ENCODE measurements around the gene SPR. TPM values are rescaled to one million over a fixed set of nuclear protein-coding genes. Genes with fewer than 3 reads are reported as not detected.

Gene SPR
- total RNA-seq, 5 donors from 2014 or later (not counting 1 experiment from before 2014, with no cell fraction given): 0.35 to 0.58 (median 0.39) TPM; not detected in 2

- no peak overlapping the region for H3K4me3 Mint-ChIP-seq
- H3K9me3 ChIP-seq: no peaks in the 10 kb centered on the region
- no peaks in the 10 kb centered on the region for H3K36me3 Mint-ChIP-seq
- ATAC-seq (replicated peaks in 1 of 4) (no peak), DNase-seq (no peak)
- no peak overlapping the region for H3K27ac ChIP-seq (ENCODE audit: low read length)
- H3K4me1 ChIP-seq (ENCODE audit: control insufficient read depth in 1 of 2, extremely low read depth in 1 of 2, insufficient read depth in 2 of 2, low read length in 2 of 2): no peaks in the 10 kb centered on the region
- H3K4me3 ChIP-seq (ENCODE audit: control insufficient read depth in 1 of 2, extremely low read depth in 1 of 2, low read length in 1 of 2): no peak overlapping the region
- no peaks in the 10 kb centered on the region for H3K4me1 Mint-ChIP-seq
- WGBS (ENCODE audit: insufficient coverage): 28% methylated on average over 4 of the region's 5 CpGs
- no peaks in the 10 kb centered on the region for H3K36me3 ChIP-seq (ENCODE audit: control insufficient read depth in 2 of 2, extremely low read depth in 1 of 2, insufficient read depth in 1 of 2, low read length in 1 of 2)
- ChIA-PET CTCF (no interaction called here), POLR2A (no interaction called here)
- H3K27ac Mint-ChIP-seq: no peak overlapping the region
- peaks cover 12 to 20% of the 10 kb centered on the region in 2 donors for H3K27me3 Mint-ChIP-seq
- H3K9me3 Mint-ChIP-seq: no peaks in the 10 kb centered on the region
- peaks cover 5 to 71% of the 10 kb centered on the region in 2 experiments for H3K27me3 ChIP-seq (replicated peaks in 1 of 2; ENCODE audit: control insufficient read depth in 2 of 2, extremely low read depth in 1 of 2, insufficient read depth in 2 of 2, low read length in 1 of 2)
These were observed 45.0 kb downstream of the SPR start for GRCh38 chr2:72932045-72932740.

GRCh38 chr2:72932805-72933204, 45.6 kb downstream of the SPR start:
- Histone ChIP-seq H3K27ac (ENCODE audit: low read length) (no peak overlapping the region), H3K27me3 (replicated peaks in 1 of 2; ENCODE audit: control insufficient read depth in 2 of 2, extremely low read depth in 1 of 2, insufficient read depth in 2 of 2, low read length in 1 of 2) (peaks cover 3 to 65% of the 10 kb centered on the region in 2 experiments), H3K36me3 (ENCODE audit: control insufficient read depth in 2 of 2, extremely low read depth in 1 of 2, insufficient read depth in 1 of 2, low read length in 1 of 2) (no peaks in the 10 kb centered on the region), H3K4me1 (ENCODE audit: control insufficient read depth in 1 of 2, extremely low read depth in 1 of 2, insufficient read depth in 2 of 2, low read length in 2 of 2) (no peaks in the 10 kb centered on the region), H3K4me3 (ENCODE audit: control insufficient read depth in 1 of 2, extremely low read depth in 1 of 2, low read length in 1 of 2) (no peak overlapping the region), H3K9me3 (no peaks in the 10 kb centered on the region)
- ATAC-seq (replicated peaks in 1 of 4) (no peak), DNase-seq (no peak)
- POLR2A ChIA-PET: no interaction called here
- Mint-ChIP-seq H3K27ac (no peak overlapping the region), H3K36me3 (no peaks in the 10 kb centered on the region), H3K9me3 (no peaks in the 10 kb centered on the region), H3K27me3 (peaks cover 12 to 23% of the 10 kb centered on the region in 2 donors), H3K4me3 (no peak overlapping the region), H3K4me1 (no peaks in the 10 kb centered on the region)
- CTCF ChIA-PET: no interaction called here
- 70% methylated on average over 2 of the region's 4 CpGs for WGBS (ENCODE audit: insufficient coverage)

GRCh38 chr2:72933207-72933606, 46.0 kb downstream of the SPR start:
- no peak overlapping the region for H3K4me3 Mint-ChIP-seq
- POLR2A ChIA-PET: no interaction called here

GRCh38 chr2:72933646-72934151, 46.5 kb downstream of the SPR start:
- no peak overlapping the region for H3K4me3 ChIP-seq (ENCODE audit: control insufficient read depth in 1 of 2, extremely low read depth in 1 of 2, low read length in 1 of 2)
- Mint-ChIP-seq H3K27me3 (peaks cover 12 to 26% of the 10 kb centered on the region in 2 donors), H3K4me1 (no peaks in the 10 kb centered on the region), H3K4me3 (no peak overlapping the region), H3K36me3 (no peaks in the 10 kb centered on the region), H3K9me3 (no peaks in the 10 kb centered on the region), H3K27ac (no peak overlapping the region)
- ChIA-PET POLR2A (no interaction called here), CTCF (interaction anchor here in 1 of 2 donors (0.6 kb wide), 1 partner anchor 171 kb away, joined by 3 read pairs; no protein-coding TSS in a partner anchor)
- no peaks in the 10 kb centered on the region for H3K9me3 ChIP-seq
- WGBS (ENCODE audit: insufficient coverage): 86% methylated on average over 12 of the region's 12 CpGs
- ATAC-seq (replicated peaks in 1 of 4) (no peak), DNase-seq (no peak)
- no peak overlapping the region for H3K27ac ChIP-seq (ENCODE audit: low read length)
- no peaks in the 10 kb centered on the region for H3K4me1 ChIP-seq (ENCODE audit: control insufficient read depth in 1 of 2, extremely low read depth in 1 of 2, insufficient read depth in 2 of 2, low read length in 2 of 2)
- H3K27me3 ChIP-seq (replicated peaks in 1 of 2; ENCODE audit: control insufficient read depth in 2 of 2, extremely low read depth in 1 of 2, insufficient read depth in 2 of 2, low read length in 1 of 2): peaks cover under 1 to 56% of the 10 kb centered on the region in 2 experiments
- H3K36me3 ChIP-seq (ENCODE audit: control insufficient read depth in 2 of 2, extremely low read depth in 1 of 2, insufficient read depth in 1 of 2, low read length in 1 of 2): no peaks in the 10 kb centered on the region

More at GRCh38 chr2:72933207-72933606, 46.0 kb downstream of the SPR start:
- ATAC-seq (replicated peaks in 1 of 4) (no peak), DNase-seq (no peak)
- H3K27me3 Mint-ChIP-seq: peaks cover 12 to 26% of the 10 kb centered on the region in 2 donors
- no peaks in the 10 kb centered on the region for H3K9me3 Mint-ChIP-seq
- H3K4me1 Mint-ChIP-seq: no peaks in the 10 kb centered on the region
- no peaks in the 10 kb centered on the region for H3K36me3 Mint-ChIP-seq
- WGBS (ENCODE audit: insufficient coverage): 100% methylated on average over 2 of the region's 5 CpGs
- H3K9me3 ChIP-seq: no peaks in the 10 kb centered on the region
- no peak overlapping the region for H3K4me3 ChIP-seq (ENCODE audit: control insufficient read depth in 1 of 2, extremely low read depth in 1 of 2, low read length in 1 of 2)
- CTCF ChIA-PET: interaction anchor here in 1 of 2 donors (0.6 kb wide), 1 partner anchor 170 kb away, joined by 3 read pairs; no protein-coding TSS in a partner anchor
- H3K27ac ChIP-seq (ENCODE audit: low read length): no peak overlapping the region
- peaks cover 3 to 61% of the 10 kb centered on the region in 2 experiments for H3K27me3 ChIP-seq (replicated peaks in 1 of 2; ENCODE audit: control insufficient read depth in 2 of 2, extremely low read depth in 1 of 2, insufficient read depth in 2 of 2, low read length in 1 of 2)
- H3K4me1 ChIP-seq (ENCODE audit: control insufficient read depth in 1 of 2, extremely low read depth in 1 of 2, insufficient read depth in 2 of 2, low read length in 2 of 2): no peaks in the 10 kb centered on the region
- H3K27ac Mint-ChIP-seq: no peak overlapping the region
- H3K36me3 ChIP-seq (ENCODE audit: control insufficient read depth in 2 of 2, extremely low read depth in 1 of 2, insufficient read depth in 1 of 2, low read length in 1 of 2): no peaks in the 10 kb centered on the region

GRCh38 chr2:72934683-72935610, 47.7 kb downstream of the SPR start:
- 75% methylated on average over 14 of the region's 14 CpGs for WGBS (ENCODE audit: insufficient coverage)
- POLR2A ChIA-PET: no interaction called here
- Histone ChIP-seq H3K4me3 (ENCODE audit: control insufficient read depth in 1 of 2, extremely low read depth in 1 of 2, low read length in 1 of 2) (no peak overlapping the region), H3K36me3 (ENCODE audit: control insufficient read depth in 2 of 2, extremely low read depth in 1 of 2, insufficient read depth in 1 of 2, low read length in 1 of 2) (no peaks in the 10 kb centered on the region), H3K4me1 (ENCODE audit: control insufficient read depth in 1 of 2, extremely low read depth in 1 of 2, insufficient read depth in 2 of 2, low read length in 2 of 2) (no peaks in the 10 kb centered on the region), H3K27ac (ENCODE audit: low read length) (no peak overlapping the region), H3K9me3 (no peaks in the 10 kb centered on the region), H3K27me3 (replicated peaks in 1 of 2; ENCODE audit: control insufficient read depth in 2 of 2, extremely low read depth in 1 of 2, insufficient read depth in 2 of 2, low read length in 1 of 2) (peaks cover 0 to 52% of the 10 kb centered on the region in 2 experiments)
- H3K4me1 Mint-ChIP-seq: no peaks in the 10 kb centered on the region
- H3K9me3 Mint-ChIP-seq: no peaks in the 10 kb centered on the region
- H3K27ac Mint-ChIP-seq: no peak overlapping the region
- CTCF ChIA-PET: no interaction called here
- ATAC-seq (replicated peaks in 1 of 4) (no peak), DNase-seq (no peak)
- H3K4me3 Mint-ChIP-seq: no peak overlapping the region
- no peaks in the 10 kb centered on the region for H3K36me3 Mint-ChIP-seq
- H3K27me3 Mint-ChIP-seq: peaks cover 12 to 26% of the 10 kb centered on the region in 2 donors

- H3K36me3 Mint-ChIP-seq: no peaks in the 10 kb centered on the region
- Histone ChIP-seq H3K4me3 (ENCODE audit: control insufficient read depth in 1 of 2, extremely low read depth in 1 of 2, low read length in 1 of 2) (no peak overlapping the region), H3K9me3 (no peaks in the 10 kb centered on the region), H3K36me3 (ENCODE audit: control insufficient read depth in 2 of 2, extremely low read depth in 1 of 2, insufficient read depth in 1 of 2, low read length in 1 of 2) (no peaks in the 10 kb centered on the region), H3K4me1 (ENCODE audit: control insufficient read depth in 1 of 2, extremely low read depth in 1 of 2, insufficient read depth in 2 of 2, low read length in 2 of 2) (no peaks in the 10 kb centered on the region), H3K27me3 (replicated peaks in 1 of 2; ENCODE audit: control insufficient read depth in 2 of 2, extremely low read depth in 1 of 2, insufficient read depth in 2 of 2, low read length in 1 of 2) (peaks cover 0 to 48% of the 10 kb centered on the region in 2 experiments), H3K27ac (ENCODE audit: low read length) (no peak overlapping the region)
- H3K27me3 Mint-ChIP-seq: peaks cover 12 to 26% of the 10 kb centered on the region in 2 donors
- no peak for DNase-seq
- ChIA-PET POLR2A (no interaction called here), CTCF (no interaction called here)
- H3K4me1 Mint-ChIP-seq: no peaks in the 10 kb centered on the region
- H3K4me3 Mint-ChIP-seq: no peak overlapping the region
- no peak for ATAC-seq (replicated peaks in 1 of 4)
- H3K9me3 Mint-ChIP-seq: no peaks in the 10 kb centered on the region
- WGBS (ENCODE audit: insufficient coverage): no CpG with 5 or more reads among the region's 2 CpGs
- no peak overlapping the region for H3K27ac Mint-ChIP-seq
These were observed 48.4 kb downstream of the SPR start for GRCh38 chr2:72935611-72935957.
